HepG2 (cell line): ENCODE measurements around the gene MPHOSPH8. TPM values are rescaled to one million over a fixed set of nuclear protein-coding genes. Genes with fewer than 3 reads are reported as not detected.
A peak's percentile ranks its signal among the peaks of the same experiment; 100 is the strongest.

Source experiments
- ATAC-seq: fragments of 200-7000 bp; cut with Tn5 transposase; 3 replicates; pipeline ENCODE4 v1.9.1; 2020; ENCODE audit warnings: mild to moderate bottlenecking, moderate library complexity
- BruUV-seq: library from RNA; stranded (reverse); fragments of 400-500 nt; replicated peaks from 2 replicates; lab custom pipeline; 2021; lab: Mats Ljungman, UMichigan
- CTCF ChIA-PET: fragments of 300-600 bp; formaldehyde crosslinking; extraction: SDS; loops from one replicate; lab custom pipeline; 2021; ENCODE audit warnings: low total read pairs, inconsistent platforms, low intra/inter-chr PET ratio; lab: Yijun Ruan, JAX
- POLR2A ChIA-PET: fragments of 350-600 bp; sonication (Branson Sonifier 250); formaldehyde crosslinking; loops from one replicate; lab custom pipeline; 2020; ENCODE audit warnings: antibody characterized with exemption, inconsistent platforms; lab: Yijun Ruan, JAX
- DNase-seq: peaks from one replicate; pipeline ENCODE4 v3.0.0-alpha.2; 2015; ENCODE audit warnings: low spot score
- FAIRE-seq: peaks from 3 replicates; lab custom pipeline; 2011; peaks lifted over from hg19 to GRCh38; lab: Jason Lieb, UNC
- H2AFZ ChIP-seq: one replicate; pipeline ENCODE4 v1.6.1; 2011; ENCODE audit warnings: low read length, inconsistent platforms
- H3K27ac ChIP-seq: fragments of 300-600 bp; 3 replicates; pipeline ENCODE4 v1.8.0; 2011; ENCODE audit warnings: mixed run types, mild to moderate bottlenecking, mixed read lengths, low read length, inconsistent platforms; ENCODE audit not compliant: insufficient read depth; ENCODE audit errors: extremely low read length
- H3K27me3 ChIP-seq, 2 experiments: fragments of 200-600 bp in 1 of 2; 2 replicates in 1 of 2; 3 replicates in 1 of 2; pipeline versions ENCODE4 v1.6.0 to v1.8.0; 2011; ENCODE audit warnings: low read length in 2 of 2, mild to moderate bottlenecking in 2 of 2, moderate library complexity in 2 of 2, inconsistent platforms in 1 of 2; ENCODE audit not compliant: insufficient read depth in 2 of 2, control insufficient read depth in 1 of 2
- H3K36me3 ChIP-seq, 2 experiments: fragments of 200-600 bp in 1 of 2; replicated peaks in 1 of 2; 2 replicates in 1 of 2; 3 replicates in 1 of 2; pipeline versions ENCODE4 v1.5.1 to v1.8.0; 2011; ENCODE audit warnings: low read length in 2 of 2, inconsistent platforms in 1 of 2; ENCODE audit not compliant: insufficient read depth in 2 of 2, control insufficient read depth in 1 of 2
- H3K4me1 ChIP-seq: 2 replicates; pipeline ENCODE4 v1.5.1; 2012; ENCODE audit warnings: low read length, inconsistent platforms; ENCODE audit not compliant: insufficient read depth
- H3K4me2 ChIP-seq: 2 replicates; pipeline ENCODE4 v1.6.0; 2011; ENCODE audit warnings: low read depth, low read length, inconsistent platforms
- H3K4me3 ChIP-seq, 3 experiments: fragments of 200-600 bp in 1 of 3; sonication (generic), shearing (Covaris generic) in 1 of 3; replicated peaks in 1 of 3; 2 replicates each; pipeline ENCODE4 v1.5.1; 2011 to 2016; ENCODE audit warnings: low read length in 3 of 3, inconsistent platforms in 2 of 3, low read depth in 2 of 3, mild to moderate bottlenecking in 2 of 3, control low read depth in 1 of 3, mixed read lengths in 1 of 3; ENCODE audit not compliant: insufficient read depth in 1 of 3
- H3K79me2 ChIP-seq: one replicate; pipeline ENCODE4 v1.6.1; 2011; ENCODE audit warnings: low read length, inconsistent platforms; ENCODE audit not compliant: insufficient read depth
- H3K9ac ChIP-seq: 2 replicates; pipeline ENCODE4 v1.6.0; 2011; ENCODE audit warnings: mild to moderate bottlenecking, low read depth, low read length, inconsistent platforms; ENCODE audit not compliant: insufficient read depth
- H3K9me3 ChIP-seq: 2 replicates; pipeline ENCODE4 v1.5.1; 2012; ENCODE audit warnings: mild to moderate bottlenecking, low read length
- H4K20me1 ChIP-seq: 2 replicates; pipeline ENCODE4 v1.6.0; 2011; ENCODE audit warnings: inconsistent platforms, mild to moderate bottlenecking, low read length, moderate library complexity; ENCODE audit not compliant: insufficient read depth
- ATF4 ChIP-seq, 2 experiments: fragments of 450-650 bp in 1 of 2; sonication (generic) in 1 of 2; formaldehyde crosslinking; IDR thresholded peaks; 2 replicates each; pipeline versions ENCODE4 v1.5.0 to v1.8.0; 2020 to 2022; ENCODE audit warnings: mild to moderate bottlenecking in 1 of 2, missing genetic modification reagents in 1 of 2
- KIAA2018 ChIP-seq: sonication (generic); formaldehyde crosslinking; IDR thresholded peaks from 2 replicates; pipeline ENCODE4 v1.5.0; 2020; ENCODE audit warnings: mild to moderate bottlenecking, missing genetic modification reagents, borderline replicate concordance
- SAFB2 ChIP-seq: sonication (generic); formaldehyde crosslinking; IDR thresholded peaks from 2 replicates; pipeline ENCODE4 v1.5.1; 2020; ENCODE audit warnings: missing genetic modification reagents, low read depth, mild to moderate bottlenecking, borderline replicate concordance
- WGBS: methylation state at CpG from one replicate; pipeline ENCODE4 v1.1.6; 2017; ENCODE audit warnings: low lambda C conversion rate; 5-methylcytosine and 5-hydroxymethylcytosine counted together
- in situ Hi-C: cut with HindIII; loops from 2 replicates; pipeline ENCODE4 v1.10.0; 2017; ENCODE audit warnings: low pct_unique_long_range_greater_than_20kb; ENCODE audit not compliant: extremely low pct_ligation_motif_present
- intact Hi-C: fragments of 100-400 bp; cut with micrococcal nuclease; formaldehyde crosslinking; loops from one replicate; pipeline ENCODE4 v1.10.0; 2022; ENCODE audit not compliant: unreplicated experiment
- polyA plus RNA-seq, 8 experiments: library from polyadenylated mRNA; depleted of rRNA in 3 of 8; stranded (reverse) in 7 of 8; unstranded in 1 of 8; fragments of >200 nt; fragmentation: Illumina TruSeq in 4 of 8; extraction: Trizol in 4 of 8; gene quantifications; 2 replicates each; pipeline versions ENCODE4 v1.2.1 to v1.2.3, GENCODE V29; 2011 to 2016; ENCODE audit warnings: low read depth in 4 of 8, missing spikeins in 1 of 8, mixed read lengths in 1 of 8; ENCODE audit not compliant: insufficient read depth in 1 of 8
- total RNA-seq, 5 experiments: library from RNA; depleted of rRNA; stranded (reverse); fragments of >200 nt; fragmentation: Illumina TruSeq; extraction: Trizol; gene quantifications; 2 replicates each; pipeline ENCODE4 v1.2.3, GENCODE V29; 2016; ENCODE audit warnings: low read depth in 1 of 5

The MPHOSPH8 gene
- total and polyA plus RNA-seq, 2 of the 13 experiments (the other 11 are each of a cell fraction or from before 2014, with no cell fraction given), result 17.3 to 20.9 TPM

- 66% methylated on average over 5 of the region's 5 CpGs for WGBS
- Histone ChIP-seq H3K36me3 (no peaks in the 10 kb centered on the region), H3K4me1 (peaks cover 57% of the 10 kb centered on the region), H3K79me2 (no peaks in the 10 kb centered on the region), H3K27ac (no peak overlapping the region), H4K20me1 (no peaks in the 10 kb centered on the region), H2AFZ (no peak overlapping the region), H3K9ac (no peak overlapping the region), H3K27me3 (no peaks in the 10 kb centered on the region), H3K4me2 (no peak overlapping the region), H3K9me3 (no peaks in the 10 kb centered on the region), H3K4me3 (no peak overlapping the region)
- intact Hi-C loops (no loop called here), in situ Hi-C loops (loop anchor here (10.0 kb wide), 1 partner anchor 436 kb away; no protein-coding TSS in a partner anchor)
- no peak for DNase-seq
- no TSS peak for BruUV-seq
- ATAC-seq, result no peak
- FAIRE-seq, result no peak
- ChIA-PET POLR2A (no interaction called here), CTCF (no interaction called here)
- no peak for TF ChIP-seq SAFB2 (CRISPR knock-in tag)
- peak in 1 of 2 experiments; percentile 35; a peak in 1 of 4 replicates for TF ChIP-seq ATF4 (CRISPR knock-in tag; IDR thresholded peaks at IDR 0.05)
Observed at GRCh38 chr13:19590423-19590822, 43.0 kb upstream of the MPHOSPH8 start.

- Histone ChIP-seq H4K20me1 (no peaks in the 10 kb centered on the region), H3K36me3 (no peaks in the 10 kb centered on the region), H3K27me3 (no peaks in the 10 kb centered on the region), H3K4me1 (peaks cover 71% of the 10 kb centered on the region), H3K27ac (no peak overlapping the region), H3K9ac (no peak overlapping the region), H3K79me2 (no peaks in the 10 kb centered on the region), H3K9me3 (no peaks in the 10 kb centered on the region), H3K4me2 (no peak overlapping the region; the same call in 1 of the 2 replicates), H3K4me3 (no peak overlapping the region), H2AFZ (no peak overlapping the region)
- ChIA-PET POLR2A (interaction anchor here (1.4 kb wide), 1 partner anchor 10 kb away, joined by 4 read pairs; no protein-coding TSS in a partner anchor), CTCF (no interaction called here)
- WGBS, result 73% methylated on average over 7 of the region's 7 CpGs
- FAIRE-seq (no peak), ATAC-seq (no peak), DNase-seq (no peak)
- TF ChIP-seq KIAA2018 (CRISPR knock-in tag), result no peak
- intact Hi-C loops (no loop called here), in situ Hi-C loops (loop anchor here (10.0 kb wide), 1 partner anchor 437 kb away; no protein-coding TSS in a partner anchor)
- BruUV-seq, result no TSS peak
Observed at GRCh38 chr13:19591864-19592263, 41.6 kb upstream of the MPHOSPH8 start.
